ENCODE results near the gene SEMA3D. TPM values are rescaled to one million over a fixed set of nuclear protein-coding genes. Genes with fewer than 3 reads are reported as not detected.
"Not testable (repeated sequence)": the region's sequence is repeated elsewhere in the genome, so short reads cannot be mapped to it uniquely, and the experiment has no call there.

Gene SEMA3D
- total RNA-seq, 2 donors from 2014 or later = 0.24 TPM; not detected in 1

- Mint-ChIP-seq H3K36me3 (ENCODE audit: insufficient read depth in 2 of 2) (no peaks in the 10 kb centered on the region), H3K9me3 (peaks cover 0 to 2% of the 10 kb centered on the region in 2 donors), H3K27me3 (ENCODE audit: low read depth) (no peaks in the 10 kb centered on the region), H3K4me3 (no peak overlapping the region), H3K27ac (no peak overlapping the region), H3K4me1 (ENCODE audit: low read depth) (no peaks in the 10 kb centered on the region)
- DNase-seq (no peak), ATAC-seq (replicated peaks in 1 of 2) (no peak)
Measured at GRCh38 chr7:85001495-85002345, 185.1 kb downstream of the SEMA3D start.

- no peak for DNase-seq
Measured at GRCh38 chr7:85000735-85001350, 186.0 kb downstream of the SEMA3D start.

GRCh38 chr7:84999450-84999849 lies 187.4 kb downstream of the SEMA3D start:
- no peak overlapping the region for H3K4me3 Mint-ChIP-seq
- H3K9me3 Mint-ChIP-seq = peaks cover 0 to 2% of the 10 kb centered on the region in 2 donors
- no peaks in the 10 kb centered on the region for H3K27me3 Mint-ChIP-seq (ENCODE audit: low read depth)
- no peaks in the 10 kb centered on the region for H3K4me1 Mint-ChIP-seq (ENCODE audit: low read depth)
- ATAC-seq (replicated peaks in 1 of 2) = no peak
- no peak overlapping the region for H3K27ac Mint-ChIP-seq
- no peak for DNase-seq
- H3K36me3 Mint-ChIP-seq (ENCODE audit: insufficient read depth in 2 of 2) = no peaks in the 10 kb centered on the region

More at GRCh38 chr7:85000735-85001350, 186.0 kb downstream of the SEMA3D start:
- Mint-ChIP-seq H3K36me3 (ENCODE audit: insufficient read depth in 2 of 2) (no peaks in the 10 kb centered on the region), H3K4me1 (ENCODE audit: low read depth) (no peaks in the 10 kb centered on the region), H3K9me3 (peaks cover 0 to 2% of the 10 kb centered on the region in 2 donors), H3K27me3 (ENCODE audit: low read depth) (no peaks in the 10 kb centered on the region), H3K27ac (no peak overlapping the region), H3K4me3 (no peak overlapping the region)
- ATAC-seq (replicated peaks in 1 of 2) = no peak

GRCh38 chr7:84998665-84999064 lies 188.2 kb downstream of the SEMA3D start:
- DNase-seq (no peak), ATAC-seq (replicated peaks in 1 of 2) (no peak)
- Mint-ChIP-seq H3K9me3 (peaks cover 0 to 2% of the 10 kb centered on the region in 2 donors), H3K27me3 (ENCODE audit: low read depth) (no peaks in the 10 kb centered on the region), H3K4me3 (no peak overlapping the region), H3K27ac (no peak overlapping the region), H3K36me3 (ENCODE audit: insufficient read depth in 2 of 2) (no peaks in the 10 kb centered on the region), H3K4me1 (ENCODE audit: low read depth) (no peaks in the 10 kb centered on the region)

GRCh38 chr7:84997626-84998025 lies 189.2 kb downstream of the SEMA3D start:
- Mint-ChIP-seq H3K4me1 (ENCODE audit: low read depth) (no peaks in the 10 kb centered on the region), H3K27ac (no peak overlapping the region)
- peak in 1 of 2 donors; percentile 33 for ATAC-seq (replicated peaks in 1 of 2)

GRCh38 chr7:84992954-84993353 lies 193.9 kb downstream of the SEMA3D start:
- not testable (repeated sequence) for DNase-seq; ATAC-seq (replicated peaks in 1 of 2); H3K27ac Mint-ChIP-seq; H3K4me1 Mint-ChIP-seq (ENCODE audit: low read depth); H3K27me3 Mint-ChIP-seq (ENCODE audit: low read depth); H3K4me3 Mint-ChIP-seq; H3K9me3 Mint-ChIP-seq; H3K36me3 Mint-ChIP-seq (ENCODE audit: insufficient read depth in 2 of 2)

More at GRCh38 chr7:84997626-84998025, 189.2 kb downstream of the SEMA3D start:
- DNase-seq = no peak
- Mint-ChIP-seq H3K9me3 (peaks cover 0 to 2% of the 10 kb centered on the region in 2 donors), H3K36me3 (ENCODE audit: insufficient read depth in 2 of 2) (no peaks in the 10 kb centered on the region), H3K4me3 (no peak overlapping the region), H3K27me3 (ENCODE audit: low read depth) (no peaks in the 10 kb centered on the region)

GRCh38 chr7:84985073-84985784 lies 201.6 kb downstream of the SEMA3D start:
- H3K36me3 Mint-ChIP-seq (ENCODE audit: insufficient read depth in 2 of 2) = no peaks in the 10 kb centered on the region
- H3K27ac Mint-ChIP-seq = no peak overlapping the region
- no peak for ATAC-seq (replicated peaks in 1 of 2)
- H3K4me1 Mint-ChIP-seq (ENCODE audit: low read depth) = no peaks in the 10 kb centered on the region
- no peaks in the 10 kb centered on the region for H3K27me3 Mint-ChIP-seq (ENCODE audit: low read depth)
- H3K9me3 Mint-ChIP-seq = peaks cover 0 to 2% of the 10 kb centered on the region in 2 donors
- no peak overlapping the region for H3K4me3 Mint-ChIP-seq
- no peak for DNase-seq

GRCh38 chr7:84982199-84982598 lies 204.7 kb downstream of the SEMA3D start:
- no peaks in the 10 kb centered on the region for H3K4me1 Mint-ChIP-seq (ENCODE audit: low read depth)
- DNase-seq (no peak), ATAC-seq (replicated peaks in 1 of 2) (no peak)
- H3K36me3 Mint-ChIP-seq (ENCODE audit: insufficient read depth in 2 of 2) = no peaks in the 10 kb centered on the region
- no peaks in the 10 kb centered on the region for H3K27me3 Mint-ChIP-seq (ENCODE audit: low read depth)
- H3K4me3 Mint-ChIP-seq = no peak overlapping the region
- no peak overlapping the region for H3K27ac Mint-ChIP-seq
- peaks cover 0 to 2% of the 10 kb centered on the region in 2 donors for H3K9me3 Mint-ChIP-seq

GRCh38 chr7:84981055-84981976 lies 205.5 kb downstream of the SEMA3D start:
- H3K27me3 Mint-ChIP-seq (ENCODE audit: low read depth) = no peaks in the 10 kb centered on the region
- peaks cover 0 to 2% of the 10 kb centered on the region in 2 donors for H3K9me3 Mint-ChIP-seq
- DNase-seq = no peak
- no peaks in the 10 kb centered on the region for H3K4me1 Mint-ChIP-seq (ENCODE audit: low read depth)
- H3K36me3 Mint-ChIP-seq (ENCODE audit: insufficient read depth in 2 of 2) = no peaks in the 10 kb centered on the region
- H3K27ac Mint-ChIP-seq = no peak overlapping the region
- no peak overlapping the region for H3K4me3 Mint-ChIP-seq
- ATAC-seq (replicated peaks in 1 of 2) = no peak

GRCh38 chr7:84975586-84976185 lies 211.2 kb downstream of the SEMA3D start:
- no peak for ATAC-seq (replicated peaks in 1 of 2)
- DNase-seq = no peak
- Mint-ChIP-seq H3K27ac (no peak overlapping the region), H3K9me3 (no peaks in the 10 kb centered on the region), H3K27me3 (ENCODE audit: low read depth) (no peaks in the 10 kb centered on the region), H3K4me3 (no peak overlapping the region), H3K36me3 (ENCODE audit: insufficient read depth in 2 of 2) (no peaks in the 10 kb centered on the region), H3K4me1 (ENCODE audit: low read depth) (no peaks in the 10 kb centered on the region)

GRCh38 chr7:84971360-84971759 lies 215.5 kb downstream of the SEMA3D start:
- peaks cover 0 to 2% of the 10 kb centered on the region in 2 donors for H3K9me3 Mint-ChIP-seq
- no peaks in the 10 kb centered on the region for H3K4me1 Mint-ChIP-seq (ENCODE audit: low read depth)
- no peaks in the 10 kb centered on the region for H3K36me3 Mint-ChIP-seq (ENCODE audit: insufficient read depth in 2 of 2)
- H3K27ac Mint-ChIP-seq = no peak overlapping the region
- no peaks in the 10 kb centered on the region for H3K27me3 Mint-ChIP-seq (ENCODE audit: low read depth)
- no peak overlapping the region for H3K4me3 Mint-ChIP-seq
- ATAC-seq (replicated peaks in 1 of 2) (no peak), DNase-seq (no peak)

GRCh38 chr7:84970670-84971069 lies 216.2 kb downstream of the SEMA3D start:
- Mint-ChIP-seq H3K4me1 (ENCODE audit: low read depth) (no peaks in the 10 kb centered on the region), H3K27ac (no peak overlapping the region), H3K4me3 (no peak overlapping the region), H3K27me3 (ENCODE audit: low read depth) (peaks cover 5% of the 10 kb centered on the region), H3K36me3 (ENCODE audit: insufficient read depth in 2 of 2) (no peaks in the 10 kb centered on the region), H3K9me3 (peaks cover 0 to 2% of the 10 kb centered on the region in 2 donors)
- DNase-seq (no peak), ATAC-seq (replicated peaks in 1 of 2) (no peak)

Data from activated T-cell treated with anti-CD3 and anti-CD28 coated beads, Interleukin-2, amount 50 U/mL, for 72 hours (primary cell).